NB4 (cell line): ENCODE results near the gene GRIK4.

Source experiments
- CTCF ChIP-seq: IDR thresholded peaks from one replicate; pipeline ENCODE4 v1.5.1; 2012; ENCODE audit warnings: low read depth, low read length
- MYC ChIP-seq: IDR thresholded peaks from 2 replicates; pipeline ENCODE4 v1.6.1; 2011; ENCODE audit warnings: low read depth, low read length
- POLR2A ChIP-seq: IDR thresholded peaks from 2 replicates; pipeline ENCODE4 v1.6.1; 2011; ENCODE audit warnings: mild to moderate bottlenecking; ENCODE audit not compliant: insufficient read length; ENCODE audit errors: extremely low read depth

DNA sequence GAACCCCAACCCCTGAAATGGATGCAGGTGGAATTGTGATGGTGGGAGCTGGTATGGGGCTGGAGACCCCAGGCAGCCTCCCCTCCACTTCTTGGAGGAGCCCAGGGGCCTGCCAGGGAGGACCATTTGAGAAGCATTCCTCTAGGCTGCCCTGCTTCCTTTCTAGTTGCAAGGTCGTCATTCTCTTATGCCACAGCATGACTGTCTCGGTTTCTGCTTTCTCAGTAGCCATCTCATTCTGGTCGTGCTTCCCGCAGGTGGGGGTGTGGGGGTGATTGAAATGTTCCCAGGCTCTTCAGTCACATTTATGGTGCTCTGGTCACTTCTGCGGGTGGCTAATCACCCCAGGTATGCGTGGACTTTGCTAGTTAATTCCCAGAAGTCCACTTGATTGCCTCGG lies 288.7 kb downstream of the GRIK4 start:
- TF ChIP-seq CTCF (no peak), POLR2A (no peak), MYC (no peak)
